ENCODE results near the gene NSDHL. TPM values are rescaled to one million over a fixed set of nuclear protein-coding genes. Genes with fewer than 3 reads are reported as not detected.

Gene NSDHL
- total and polyA plus RNA-seq, 4 donors, result 12.8 to 33.4 (median 25.4) TPM

GRCh38 chrX:152876931-152877840 is 46.3 kb downstream of the NSDHL start:
- H3K4me3 ChIP-seq, result no peak overlapping the region
- 78 to 94% methylated on average over 7 to 10 of the region's 10 CpGs for WGBS, 2 donors
- DNase-seq (no peak), ATAC-seq (ENCODE audit: insufficient read depth, low FRiP score) (no peak)
- TF ChIP-seq, protein P1, sequence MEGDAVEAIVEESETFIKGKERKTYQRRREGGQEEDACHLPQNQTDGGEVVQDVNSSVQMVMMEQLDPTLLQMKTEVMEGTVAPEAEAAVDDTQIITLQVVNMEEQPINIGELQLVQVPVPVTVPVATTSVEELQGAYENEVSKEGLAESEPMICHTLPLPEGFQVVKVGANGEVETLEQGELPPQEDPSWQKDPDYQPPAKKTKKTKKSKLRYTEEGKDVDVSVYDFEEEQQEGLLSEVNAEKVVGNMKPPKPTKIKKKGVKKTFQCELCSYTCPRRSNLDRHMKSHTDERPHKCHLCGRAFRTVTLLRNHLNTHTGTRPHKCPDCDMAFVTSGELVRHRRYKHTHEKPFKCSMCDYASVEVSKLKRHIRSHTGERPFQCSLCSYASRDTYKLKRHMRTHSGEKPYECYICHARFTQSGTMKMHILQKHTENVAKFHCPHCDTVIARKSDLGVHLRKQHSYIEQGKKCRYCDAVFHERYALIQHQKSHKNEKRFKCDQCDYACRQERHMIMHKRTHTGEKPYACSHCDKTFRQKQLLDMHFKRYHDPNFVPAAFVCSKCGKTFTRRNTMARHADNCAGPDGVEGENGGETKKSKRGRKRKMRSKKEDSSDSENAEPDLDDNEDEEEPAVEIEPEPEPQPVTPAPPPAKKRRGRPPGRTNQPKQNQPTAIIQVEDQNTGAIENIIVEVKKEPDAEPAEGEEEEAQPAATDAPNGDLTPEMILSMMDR (IDR thresholded peaks at IDR 0.05; ENCODE audit: control extremely low read depth, extremely low read depth), result no peak
- H3K9me3 ChIP-seq (ENCODE audit: control insufficient read depth in 4 of 4, insufficient read depth in 3 of 4, low read length in 3 of 4), result peaks cover 0 to 15% (median 3%) of the 10 kb centered on the region in 4 donors
- no peaks in the 10 kb centered on the region for H3K4me1 ChIP-seq (ENCODE audit: control insufficient read depth in 5 of 5, insufficient read depth in 5 of 5, low read length in 5 of 5)
- no peak overlapping the region for H3K9ac ChIP-seq (ENCODE audit: insufficient read depth in 1 of 2, low read length in 2 of 2)
- no peak overlapping the region for H3K27ac ChIP-seq (ENCODE audit: low read depth in 1 of 2, low read length in 1 of 2)
- H3K27me3 ChIP-seq (ENCODE audit: control insufficient read depth in 3 of 3, insufficient read depth in 3 of 3, low read length in 2 of 3), result peaks cover 0 to 7% (median 0%) of the 10 kb centered on the region in 3 donors
- H3K36me3 ChIP-seq (ENCODE audit: control insufficient read depth in 4 of 4, insufficient read depth in 4 of 4, low read length in 4 of 4), result no peaks in the 10 kb centered on the region

GRCh38 chrX:152878976-152879755 is 48.3 kb downstream of the NSDHL start:
- H3K27me3 ChIP-seq (ENCODE audit: control insufficient read depth in 3 of 3, insufficient read depth in 3 of 3, low read length in 2 of 3), result peaks cover 0 to 7% (median 0%) of the 10 kb centered on the region in 3 donors
- no peaks in the 10 kb centered on the region for H3K36me3 ChIP-seq (ENCODE audit: control insufficient read depth in 4 of 4, insufficient read depth in 4 of 4, low read length in 4 of 4)
- no peak for DNase-seq
- no peak for ATAC-seq (ENCODE audit: insufficient read depth, low FRiP score)
- H3K9me3 ChIP-seq (ENCODE audit: control insufficient read depth in 4 of 4, insufficient read depth in 3 of 4, low read length in 3 of 4), result peaks cover 0 to 20% (median 3%) of the 10 kb centered on the region in 4 donors
- H3K27ac ChIP-seq (ENCODE audit: low read depth in 1 of 2, low read length in 1 of 2), result no peak overlapping the region
- no peaks in the 10 kb centered on the region for H3K4me1 ChIP-seq (ENCODE audit: control insufficient read depth in 5 of 5, insufficient read depth in 5 of 5, low read length in 5 of 5)
- WGBS, 2 donors, result 75 to 83% methylated on average over 15 to 16 of the region's 16 CpGs
- no peak overlapping the region for H3K4me3 ChIP-seq
- TF ChIP-seq, protein P1 (IDR thresholded peaks at IDR 0.05; ENCODE audit: control extremely low read depth, extremely low read depth), result no peak
- H3K9ac ChIP-seq (ENCODE audit: insufficient read depth in 1 of 2, low read length in 2 of 2), result no peak overlapping the region

- Histone ChIP-seq H3K27ac (ENCODE audit: low read depth in 1 of 2, low read length in 1 of 2) (no peak overlapping the region), H3K36me3 (ENCODE audit: control insufficient read depth in 4 of 4, insufficient read depth in 4 of 4, low read length in 4 of 4) (no peaks in the 10 kb centered on the region), H3K4me3 (no peak overlapping the region), H3K27me3 (ENCODE audit: control insufficient read depth in 3 of 3, insufficient read depth in 3 of 3, low read length in 2 of 3) (peaks cover 0 to 5% (median 0%) of the 10 kb centered on the region in 3 donors), H3K9ac (ENCODE audit: insufficient read depth in 1 of 2, low read length in 2 of 2) (no peak overlapping the region), H3K9me3 (ENCODE audit: control insufficient read depth in 4 of 4, insufficient read depth in 3 of 4, low read length in 3 of 4) (peaks cover 0 to 24% (median 2%) of the 10 kb centered on the region in 4 donors), H3K4me1 (ENCODE audit: control insufficient read depth in 5 of 5, insufficient read depth in 5 of 5, low read length in 5 of 5) (no peaks in the 10 kb centered on the region)
- DNase-seq, result no peak
- TF ChIP-seq, protein P1 (IDR thresholded peaks at IDR 0.05; ENCODE audit: control extremely low read depth, extremely low read depth), result no peak
- 87 to 90% methylated on average over 2 of the region's 2 CpGs for WGBS, 2 donors
- no peak for ATAC-seq (ENCODE audit: insufficient read depth, low FRiP score)
Measured at GRCh38 chrX:152881289-152881688, 50.4 kb downstream of the NSDHL start.

Data from lung (tissue), 12 donors.